Measurements from ENCODE around the gene RTL5.

RTL5 gene

DNA sequence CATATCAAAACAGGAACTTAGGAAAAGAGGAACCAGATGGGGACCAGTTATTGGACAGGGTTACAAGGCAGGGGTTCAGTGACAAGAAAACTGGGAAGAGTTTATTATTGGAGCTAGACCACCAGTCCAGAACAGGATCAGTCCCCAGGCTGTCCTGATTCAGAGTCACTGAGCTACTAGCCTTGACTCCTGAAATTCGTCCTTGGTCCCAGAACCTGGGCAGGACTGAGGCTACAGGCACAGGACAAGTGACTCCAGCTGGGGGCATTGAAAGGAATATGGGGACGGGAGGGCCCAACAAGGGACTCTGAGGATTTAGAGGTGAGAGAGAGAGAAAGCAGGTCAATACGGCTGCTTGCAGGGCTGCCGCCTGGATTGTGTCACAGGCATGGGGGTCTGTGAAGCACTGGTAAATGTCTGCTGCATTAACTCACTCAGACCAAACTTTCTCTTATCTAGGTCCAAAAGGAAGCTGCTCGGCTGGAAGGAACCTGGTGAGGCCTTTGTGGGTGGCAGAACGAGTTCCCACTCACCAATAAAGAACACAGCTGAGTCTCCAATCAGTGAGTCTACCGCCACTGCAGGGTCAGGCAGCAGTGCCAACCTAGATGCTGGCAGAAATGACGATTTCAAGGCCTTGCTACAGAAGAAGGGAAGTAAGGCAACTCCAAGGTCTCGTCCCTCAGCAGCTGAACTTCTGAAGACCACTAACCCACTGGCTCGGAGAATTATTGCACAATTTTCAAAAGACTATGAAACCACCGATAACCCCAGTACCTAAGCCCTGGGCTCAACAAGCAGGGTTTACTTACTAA is 11.3 kb upstream of the RTL5 start:
- Histone ChIP-seq H3K27ac (ENCODE audit: low read length) (no peak overlapping the region), H3K9me3 (ENCODE audit: insufficient read depth, low read length, severe bottlenecking) (no peaks in the 10 kb centered on the region), H3K4me1 (ENCODE audit: insufficient read depth, low read length) (no peaks in the 10 kb centered on the region), H3K4me2 (ENCODE audit: insufficient read depth, low read length) (no peak overlapping the region), H4K20me1 (ENCODE audit: insufficient read depth, low read length) (no peaks in the 10 kb centered on the region), H3K36me3 (ENCODE audit: insufficient read depth, low read length) (no peaks in the 10 kb centered on the region), H3K27me3 (ENCODE audit: insufficient read depth, low read length, poor library complexity) (no peaks in the 10 kb centered on the region), H3K79me2 (ENCODE audit: insufficient read depth, low read length) (no peaks in the 10 kb centered on the region), H3K4me3 (ENCODE audit: low read depth in 1 of 2, low read length in 2 of 2) (no peak overlapping the region), H2AFZ (ENCODE audit: low read depth, low read length) (no peak overlapping the region), H3K9ac (ENCODE audit: low read depth, low read length) (no peak overlapping the region)
- DNase-seq (no peak), ATAC-seq (ENCODE audit: insufficient read depth, low read depth) (no peak)
- TF ChIP-seq, protein P1, sequence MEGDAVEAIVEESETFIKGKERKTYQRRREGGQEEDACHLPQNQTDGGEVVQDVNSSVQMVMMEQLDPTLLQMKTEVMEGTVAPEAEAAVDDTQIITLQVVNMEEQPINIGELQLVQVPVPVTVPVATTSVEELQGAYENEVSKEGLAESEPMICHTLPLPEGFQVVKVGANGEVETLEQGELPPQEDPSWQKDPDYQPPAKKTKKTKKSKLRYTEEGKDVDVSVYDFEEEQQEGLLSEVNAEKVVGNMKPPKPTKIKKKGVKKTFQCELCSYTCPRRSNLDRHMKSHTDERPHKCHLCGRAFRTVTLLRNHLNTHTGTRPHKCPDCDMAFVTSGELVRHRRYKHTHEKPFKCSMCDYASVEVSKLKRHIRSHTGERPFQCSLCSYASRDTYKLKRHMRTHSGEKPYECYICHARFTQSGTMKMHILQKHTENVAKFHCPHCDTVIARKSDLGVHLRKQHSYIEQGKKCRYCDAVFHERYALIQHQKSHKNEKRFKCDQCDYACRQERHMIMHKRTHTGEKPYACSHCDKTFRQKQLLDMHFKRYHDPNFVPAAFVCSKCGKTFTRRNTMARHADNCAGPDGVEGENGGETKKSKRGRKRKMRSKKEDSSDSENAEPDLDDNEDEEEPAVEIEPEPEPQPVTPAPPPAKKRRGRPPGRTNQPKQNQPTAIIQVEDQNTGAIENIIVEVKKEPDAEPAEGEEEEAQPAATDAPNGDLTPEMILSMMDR (IDR thresholded peaks at IDR 0.05; ENCODE audit: borderline replicate concordance, extremely low read depth, low read length, poor library complexity, severe bottlenecking), result no peak

DNA sequence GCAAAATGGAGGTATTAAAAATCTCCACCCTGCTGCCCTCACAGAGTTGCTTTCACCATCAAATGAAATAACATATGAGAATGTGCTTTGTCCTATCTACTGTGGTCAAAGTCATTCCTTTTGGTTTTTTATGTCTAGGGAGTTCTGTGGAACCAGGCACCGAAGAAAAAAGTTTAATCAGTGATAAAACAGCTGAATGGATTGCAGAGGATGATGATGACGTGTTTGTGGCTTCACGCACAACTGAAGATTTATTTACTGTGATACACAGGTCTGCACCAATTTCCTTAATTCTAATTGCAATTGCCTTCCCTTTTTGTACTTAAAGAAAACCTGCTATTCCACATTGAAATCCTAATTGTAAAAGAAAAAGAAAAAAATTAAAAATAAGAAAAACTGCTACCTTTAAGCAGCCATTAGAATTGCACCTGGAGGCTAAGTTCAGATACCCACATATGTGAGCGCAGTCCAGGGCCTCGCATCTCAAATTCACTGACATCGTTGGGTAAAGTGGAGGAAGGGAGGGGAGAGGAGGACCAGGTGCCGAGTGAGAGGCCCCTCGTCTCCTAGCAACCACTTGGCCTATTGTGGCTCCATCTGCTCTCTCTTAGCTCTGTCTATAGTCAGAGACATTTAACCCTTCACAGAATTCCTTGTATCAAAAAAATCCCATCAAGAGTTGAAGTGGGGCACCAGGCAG is 10.5 kb upstream of the RTL5 start:
- Histone ChIP-seq H4K20me1 (ENCODE audit: insufficient read depth, low read length) (no peaks in the 10 kb centered on the region), H3K4me2 (ENCODE audit: insufficient read depth, low read length) (no peak overlapping the region), H3K9ac (ENCODE audit: low read depth, low read length) (no peak overlapping the region), H3K27ac (ENCODE audit: low read length) (no peak overlapping the region), H3K9me3 (ENCODE audit: insufficient read depth, low read length, severe bottlenecking) (no peaks in the 10 kb centered on the region), H3K4me1 (ENCODE audit: insufficient read depth, low read length) (no peaks in the 10 kb centered on the region), H3K4me3 (ENCODE audit: low read depth in 1 of 2, low read length in 2 of 2) (no peak overlapping the region), H3K36me3 (ENCODE audit: insufficient read depth, low read length) (no peaks in the 10 kb centered on the region), H3K27me3 (ENCODE audit: insufficient read depth, low read length, poor library complexity) (no peaks in the 10 kb centered on the region), H2AFZ (ENCODE audit: low read depth, low read length) (no peak overlapping the region), H3K79me2 (ENCODE audit: insufficient read depth, low read length) (no peaks in the 10 kb centered on the region)
- TF ChIP-seq EZH2 (IDR thresholded peaks at IDR 0.05; ENCODE audit: borderline replicate concordance, low read depth, low read length, severe bottlenecking), result no peak
- TF ChIP-seq, protein P1 (IDR thresholded peaks at IDR 0.05; ENCODE audit: borderline replicate concordance, extremely low read depth, low read length, poor library complexity, severe bottlenecking), result no peak
- ATAC-seq (ENCODE audit: insufficient read depth, low read depth), result peak; percentile 52; the same call in 1 of the 3 replicates
- DNase-seq, result no peak

DNA sequence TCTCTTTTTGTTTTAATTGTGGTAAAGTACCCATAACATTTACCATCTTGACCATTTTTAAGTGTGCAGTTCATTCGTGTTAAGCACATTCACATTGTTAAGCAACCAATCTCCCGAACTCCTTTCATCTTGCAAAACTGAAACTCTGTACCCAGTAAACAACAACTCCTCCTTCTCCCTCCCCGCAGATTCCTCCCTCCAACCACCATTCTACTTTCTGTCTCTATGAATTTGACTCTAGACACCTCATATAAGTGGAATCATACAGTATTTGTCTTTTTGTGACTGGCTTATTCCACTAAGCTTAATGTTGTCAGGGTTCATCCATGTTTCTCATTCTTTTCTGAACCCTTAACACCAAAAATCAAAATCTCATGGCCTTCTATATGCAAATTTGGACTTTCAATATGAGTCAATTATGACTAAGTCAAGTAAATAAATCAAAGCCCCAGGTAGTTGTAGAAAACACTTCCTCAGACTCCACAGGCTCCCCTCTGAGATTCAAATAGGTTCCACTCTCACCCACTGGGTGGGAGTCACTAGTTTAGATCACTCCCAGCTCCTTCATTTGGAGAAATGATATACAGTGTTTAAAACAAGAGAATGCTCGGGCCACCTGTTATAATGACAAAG is 9.8 kb upstream of the RTL5 start:
- Histone ChIP-seq H3K27ac (ENCODE audit: low read length) (no peak overlapping the region), H3K36me3 (ENCODE audit: insufficient read depth, low read length) (no peaks in the 10 kb centered on the region), H4K20me1 (ENCODE audit: insufficient read depth, low read length) (no peaks in the 10 kb centered on the region), H3K9ac (ENCODE audit: low read depth, low read length) (no peak overlapping the region), H3K9me3 (ENCODE audit: insufficient read depth, low read length, severe bottlenecking) (no peaks in the 10 kb centered on the region), H3K4me3 (ENCODE audit: low read depth in 1 of 2, low read length in 2 of 2) (no peak overlapping the region), H2AFZ (ENCODE audit: low read depth, low read length) (no peak overlapping the region), H3K4me1 (ENCODE audit: insufficient read depth, low read length) (no peaks in the 10 kb centered on the region), H3K79me2 (ENCODE audit: insufficient read depth, low read length) (no peaks in the 10 kb centered on the region), H3K27me3 (ENCODE audit: insufficient read depth, low read length, poor library complexity) (no peaks in the 10 kb centered on the region), H3K4me2 (ENCODE audit: insufficient read depth, low read length) (no peak overlapping the region)
- ATAC-seq (ENCODE audit: insufficient read depth, low read depth) (no peak), DNase-seq (no peak)
- TF ChIP-seq, protein P1 (IDR thresholded peaks at IDR 0.05; ENCODE audit: borderline replicate concordance, extremely low read depth, low read length, poor library complexity, severe bottlenecking), result no peak
- no peak for TF ChIP-seq EZH2 (IDR thresholded peaks at IDR 0.05; ENCODE audit: borderline replicate concordance, low read depth, low read length, severe bottlenecking)

All from DND-41 (cell line).